Activated CD4-positive, alpha-beta T cell treated with anti-CD3 and anti-CD28 coated beads, Interleukin-2, amount 50 U/mL, for 4 hours (primary cell): Measurements from ENCODE around the gene FANCM.
"Not testable (repeated sequence)": the region's sequence is repeated elsewhere in the genome, so short reads cannot be mapped to it uniquely, and the experiment has no call there.

Source experiments
- DNase-seq, 2 experiments: peaks; one replicate each; pipeline ENCODE4 v3.0.0-alpha.2; 2020

FANCM gene

DNA sequence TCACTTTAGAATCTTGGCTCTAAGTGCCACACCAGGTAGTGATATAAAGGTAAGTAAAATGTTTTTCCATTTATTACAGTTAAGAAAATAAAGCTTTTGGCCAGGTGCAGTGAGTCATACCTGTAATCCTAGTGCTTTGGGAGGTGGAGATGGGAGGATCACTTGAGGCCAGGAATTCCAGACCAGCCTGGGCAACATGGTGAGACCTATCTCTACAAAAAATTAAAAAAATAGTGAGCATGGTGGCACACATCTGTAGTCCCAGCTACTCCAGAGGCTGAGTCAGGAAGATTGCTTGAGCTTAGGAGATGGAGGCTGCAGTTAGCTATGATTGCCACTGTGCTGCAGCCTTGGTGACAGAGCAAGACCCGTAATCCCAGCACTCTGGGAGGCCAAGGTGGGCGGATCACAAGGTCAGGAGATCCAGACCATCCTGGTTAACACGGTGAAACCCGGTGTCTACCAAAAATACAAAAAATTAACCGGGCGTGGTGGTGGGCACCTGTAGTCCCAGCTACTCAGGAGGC, 5.0 kb downstream of the FANCM start:
- DNase-seq = no peak

DNA sequence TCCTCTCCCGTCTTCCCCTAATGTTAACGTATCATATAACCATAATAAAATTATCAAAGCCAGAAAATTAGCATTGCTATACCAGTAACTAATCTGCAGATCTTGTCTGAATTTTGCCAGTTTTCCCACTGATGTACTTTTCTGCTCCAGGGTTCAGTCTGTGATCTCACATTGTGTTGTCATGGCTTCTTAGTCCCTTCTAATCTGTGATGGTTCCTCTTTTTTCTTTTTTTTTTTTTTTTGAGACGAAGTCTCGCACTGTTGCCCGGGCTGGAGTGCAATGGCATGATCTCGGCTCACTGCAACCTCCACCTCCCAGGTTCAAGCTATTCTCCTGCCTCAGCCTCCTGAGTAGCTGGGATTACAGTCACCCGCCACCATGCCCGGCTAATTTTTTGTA, 6.4 kb downstream of the FANCM start:
- not testable (repeated sequence) for DNase-seq

- DNase-seq = no peak
Observed at GRCh38 chr14:45144658-45145057, 8.9 kb downstream of the FANCM start.

DNA sequence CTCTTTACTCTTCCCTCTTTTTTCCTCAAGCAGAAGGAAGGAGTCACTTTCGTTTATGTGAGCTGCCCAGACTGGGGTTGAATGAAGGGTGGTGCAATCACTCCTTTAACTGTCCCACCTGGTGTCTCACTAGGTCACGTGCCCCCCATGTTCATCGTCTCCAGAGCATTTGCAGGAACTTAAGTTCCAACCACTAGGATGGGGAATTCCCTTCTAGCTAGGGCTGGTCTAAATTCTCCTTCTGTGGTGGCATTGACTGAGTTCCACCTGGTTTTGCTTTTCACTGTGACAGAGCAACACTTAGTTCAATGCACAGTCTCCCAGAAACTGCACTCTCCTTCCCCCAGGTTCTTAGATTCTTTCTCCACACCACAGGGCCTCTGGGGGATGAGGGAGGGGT, 9.5 kb downstream of the FANCM start:
- no peak for DNase-seq

DNA sequence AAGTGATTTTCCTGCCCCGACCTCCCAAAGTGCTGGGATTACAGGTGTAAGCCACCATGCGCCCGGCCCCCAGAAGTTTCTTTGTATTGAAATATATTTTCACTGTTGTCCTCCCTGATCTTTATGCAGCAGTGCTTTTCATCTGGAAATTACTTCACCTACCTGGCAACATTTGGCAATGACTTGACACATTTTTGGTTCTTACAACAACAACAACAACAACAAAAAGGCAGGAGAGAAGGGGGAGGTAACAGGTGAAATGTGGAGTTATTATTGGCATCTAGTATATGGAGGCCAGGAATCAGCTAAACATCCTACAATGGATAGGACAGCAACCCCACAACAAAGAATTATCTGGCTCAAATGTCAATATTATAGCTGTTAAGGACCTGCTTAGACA, 13.9 kb downstream of the FANCM start:
- DNase-seq = no peak

GRCh38 chr14:45150386-45150890, 14.7 kb downstream of the FANCM start:
- DNase-seq = no peak

GRCh38 chr14:45156067-45156466, 20.3 kb downstream of the FANCM start:
- no peak for DNase-seq

- no peak for DNase-seq
Observed at GRCh38 chr14:45169906-45170305, 34.2 kb downstream of the FANCM start.

DNA sequence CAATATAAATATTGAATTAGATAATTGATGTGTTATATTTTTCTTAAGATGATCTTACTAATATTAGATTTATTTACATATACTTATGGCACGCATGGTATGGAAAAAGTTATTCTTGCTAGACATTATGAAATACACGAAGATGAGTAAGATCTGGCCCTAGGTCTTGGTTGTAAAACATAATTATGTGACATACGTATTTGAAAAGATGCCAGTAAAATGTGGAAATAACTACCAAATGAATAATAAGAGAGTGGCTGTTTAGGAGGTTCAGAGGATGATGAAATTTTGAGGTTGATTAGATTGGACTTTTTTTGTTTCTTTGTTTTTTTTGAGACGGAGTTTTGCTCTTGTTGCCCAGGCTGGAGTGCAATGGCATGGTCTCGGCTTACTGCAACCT, 41.3 kb downstream of the FANCM start:
- DNase-seq = no peak

GRCh38 chr14:45181329-45181728, 45.6 kb downstream of the FANCM start:
- no peak for DNase-seq

DNA sequence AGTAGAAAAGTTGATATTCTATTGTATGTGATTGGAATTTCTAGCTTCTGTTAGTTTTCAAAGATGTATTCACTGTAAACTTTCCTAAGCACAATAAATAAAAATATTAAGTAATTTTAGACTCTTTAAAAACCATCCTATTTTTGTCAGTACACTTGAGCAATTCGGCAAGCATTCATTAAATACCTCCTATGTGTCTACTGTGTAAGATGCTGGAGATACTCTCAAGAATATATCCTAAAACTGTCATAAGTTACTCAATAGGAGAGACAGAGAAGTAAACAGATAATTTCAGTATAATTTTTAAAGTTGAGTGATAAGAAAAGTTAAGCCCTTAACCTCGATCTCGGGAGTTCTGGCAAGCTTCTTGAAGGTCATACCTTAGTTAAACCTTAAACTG, 46.1 kb downstream of the FANCM start:
- DNase-seq = no peak

- DNase-seq = no peak
Observed at GRCh38 chr14:45185100-45185814, 49.5 kb downstream of the FANCM start.

DNA sequence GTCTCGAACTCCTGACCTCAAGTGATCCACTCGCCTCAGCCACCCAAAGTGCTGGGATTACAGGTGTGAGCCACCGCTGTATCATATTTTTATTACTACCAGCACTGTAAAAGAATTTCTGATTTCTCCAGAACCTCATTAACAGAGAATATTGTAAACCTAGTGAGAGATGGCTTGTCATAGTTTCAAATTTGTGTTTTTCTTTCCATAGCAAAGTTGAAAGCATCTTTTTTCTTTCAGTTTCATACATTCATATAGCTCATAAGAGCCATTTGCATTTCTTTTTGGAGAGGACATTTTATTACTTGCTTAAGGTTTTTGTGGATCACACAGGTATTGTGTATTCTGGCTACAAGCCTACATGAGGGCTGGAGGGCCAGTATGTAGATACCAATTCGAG, 59.2 kb downstream of the FANCM start:
- DNase-seq = no peak

DNA sequence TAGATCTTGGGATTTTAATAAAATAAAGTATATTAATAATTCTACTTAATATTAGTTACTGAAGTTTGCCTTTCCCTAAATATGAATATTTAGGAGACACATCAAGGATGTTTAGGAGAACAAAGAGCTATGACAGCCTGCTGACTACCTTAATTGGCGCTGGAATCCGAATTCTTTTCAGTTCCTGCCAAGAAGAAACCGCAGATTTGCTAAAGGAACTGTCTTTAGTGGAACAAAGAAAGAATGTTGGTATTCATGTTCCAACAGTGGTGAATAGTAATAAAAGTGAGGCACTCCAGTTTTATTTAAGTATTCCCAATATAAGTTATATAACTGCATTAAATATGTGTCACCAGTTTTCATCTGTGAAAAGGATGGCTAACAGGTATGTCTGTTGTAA, 62.8 kb downstream of the FANCM start:
- no peak for DNase-seq

GRCh38 chr14:45199230-45199629, 63.5 kb downstream of the FANCM start:
- DNase-seq = no peak

- DNase-seq = no peak
Observed at GRCh38 chr14:45201905-45202304, 66.2 kb downstream of the FANCM start.

- no peak for DNase-seq
Observed at GRCh38 chr14:45204241-45204640, 68.5 kb downstream of the FANCM start.

DNA sequence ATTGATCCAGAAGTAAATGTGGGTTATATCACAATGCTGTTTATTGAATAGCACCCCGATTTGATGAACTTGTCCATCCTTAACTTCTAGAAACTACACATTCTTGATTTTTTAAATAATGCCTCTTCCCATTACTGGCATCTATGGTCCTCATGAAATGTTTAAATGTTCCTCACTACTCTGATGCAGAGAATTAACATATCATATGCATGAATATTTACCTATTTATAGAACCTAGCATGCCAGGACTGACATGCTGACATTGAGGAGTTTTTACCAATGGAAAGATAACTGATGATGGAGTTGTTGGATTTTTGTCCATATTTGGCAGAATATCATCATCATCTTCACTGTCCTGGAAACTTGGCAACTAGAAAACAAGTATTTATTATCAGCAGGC, 74.4 kb downstream of the FANCM start:
- DNase-seq = no peak

GRCh38 chr14:45211295-45211694, 75.6 kb downstream of the FANCM start:
- no peak for DNase-seq

- DNase-seq = no peak
Observed at GRCh38 chr14:45212231-45212630, 76.5 kb downstream of the FANCM start.

- not testable (repeated sequence) for DNase-seq
Observed at GRCh38 chr14:45213716-45214115, 78.0 kb downstream of the FANCM start.

DNA sequence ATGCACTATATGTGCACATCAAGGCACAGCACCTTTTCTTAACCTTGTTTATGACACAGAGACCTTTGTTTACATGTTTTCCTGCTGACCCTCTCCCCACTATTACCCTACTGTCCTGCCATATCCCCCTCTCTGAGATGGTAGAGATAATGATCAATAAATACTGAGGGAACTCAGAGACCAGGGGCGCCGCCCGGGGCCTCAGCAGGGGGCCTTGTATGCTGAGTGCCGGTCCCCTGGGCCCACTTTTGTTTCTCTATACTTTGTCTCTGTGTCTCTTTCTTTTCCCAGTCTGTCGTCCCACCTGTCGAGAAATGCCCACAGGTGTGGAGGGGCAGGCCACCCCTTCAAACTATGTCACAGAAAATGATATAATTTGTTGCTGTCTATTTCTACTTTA, 78.6 kb downstream of the FANCM start:
- not testable (repeated sequence) for DNase-seq

- DNase-seq = no peak
Observed at GRCh38 chr14:45222485-45223262, 86.9 kb downstream of the FANCM start.

DNA sequence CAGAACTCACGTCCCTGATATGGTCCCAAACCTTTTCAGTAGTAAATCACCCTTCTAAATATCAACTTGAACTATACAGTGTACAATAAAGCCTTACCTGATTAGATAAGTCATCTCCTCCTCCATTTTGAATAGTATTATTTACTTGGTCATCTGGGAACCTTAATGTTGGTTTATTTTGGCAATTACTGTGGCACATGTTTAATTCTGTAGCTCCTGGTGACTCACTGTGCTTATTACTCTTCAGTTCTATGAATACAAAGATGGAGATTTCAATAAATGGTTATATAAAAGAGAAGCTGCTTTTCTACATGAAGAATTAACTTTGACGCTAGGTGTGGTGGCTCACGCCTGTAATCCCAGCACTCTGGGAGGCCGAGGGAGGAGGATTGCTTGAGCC, 91.8 kb downstream of the FANCM start:
- DNase-seq = no peak
